Prostate gland (tissue), 2 donors: ENCODE results near the gene TARS1.

ENCODE experiments used
- POLR2AphosphoS5 ChIP-seq: sonication (generic); formaldehyde crosslinking; IDR thresholded peaks from one replicate; pipeline ENCODE4 v1.6.1; 2017; ENCODE audit warnings: antibody characterized with exemption
- TF ChIP-seq, protein P1 (sequence below), 4 experiments: fragments of 200-600 bp in 2 of 4; fragments of 450-650 bp in 2 of 4; sonication (generic) in 2 of 4; IDR thresholded peaks; 1 replicate in 3 of 4; 2 replicates in 1 of 4; pipeline ENCODE4 v1.5.1; 2016 to 2019; ENCODE audit warnings: antibody characterized with exemption in 4 of 4, mild to moderate bottlenecking in 2 of 4, moderate library complexity in 2 of 4

GRCh38 chr5:33410221-33410620 lies 30.5 kb upstream of the TARS1 start:
- TF ChIP-seq, protein P1, sequence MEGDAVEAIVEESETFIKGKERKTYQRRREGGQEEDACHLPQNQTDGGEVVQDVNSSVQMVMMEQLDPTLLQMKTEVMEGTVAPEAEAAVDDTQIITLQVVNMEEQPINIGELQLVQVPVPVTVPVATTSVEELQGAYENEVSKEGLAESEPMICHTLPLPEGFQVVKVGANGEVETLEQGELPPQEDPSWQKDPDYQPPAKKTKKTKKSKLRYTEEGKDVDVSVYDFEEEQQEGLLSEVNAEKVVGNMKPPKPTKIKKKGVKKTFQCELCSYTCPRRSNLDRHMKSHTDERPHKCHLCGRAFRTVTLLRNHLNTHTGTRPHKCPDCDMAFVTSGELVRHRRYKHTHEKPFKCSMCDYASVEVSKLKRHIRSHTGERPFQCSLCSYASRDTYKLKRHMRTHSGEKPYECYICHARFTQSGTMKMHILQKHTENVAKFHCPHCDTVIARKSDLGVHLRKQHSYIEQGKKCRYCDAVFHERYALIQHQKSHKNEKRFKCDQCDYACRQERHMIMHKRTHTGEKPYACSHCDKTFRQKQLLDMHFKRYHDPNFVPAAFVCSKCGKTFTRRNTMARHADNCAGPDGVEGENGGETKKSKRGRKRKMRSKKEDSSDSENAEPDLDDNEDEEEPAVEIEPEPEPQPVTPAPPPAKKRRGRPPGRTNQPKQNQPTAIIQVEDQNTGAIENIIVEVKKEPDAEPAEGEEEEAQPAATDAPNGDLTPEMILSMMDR (IDR thresholded peaks at IDR 0.05): no peak
- TF ChIP-seq POLR2AphosphoS5: no peak
